GM18502 (cell line): Measurements from ENCODE around the gene RBFA.
A peak's percentile ranks its signal among the peaks of the same experiment; 100 is the strongest.
"Not testable (repeated sequence)": the region's sequence is repeated elsewhere in the genome, so short reads cannot be mapped to it uniquely, and the experiment has no call there.

ENCODE experiments used
- ATAC-seq: cut with Tn5 transposase; IDR thresholded peaks from one replicate; pipeline ENCODE4 v1.9.1; 2021; ENCODE audit warnings: mild to moderate bottlenecking; ENCODE audit not compliant: unreplicated experiment, poor library complexity

The RBFA gene

DNA sequence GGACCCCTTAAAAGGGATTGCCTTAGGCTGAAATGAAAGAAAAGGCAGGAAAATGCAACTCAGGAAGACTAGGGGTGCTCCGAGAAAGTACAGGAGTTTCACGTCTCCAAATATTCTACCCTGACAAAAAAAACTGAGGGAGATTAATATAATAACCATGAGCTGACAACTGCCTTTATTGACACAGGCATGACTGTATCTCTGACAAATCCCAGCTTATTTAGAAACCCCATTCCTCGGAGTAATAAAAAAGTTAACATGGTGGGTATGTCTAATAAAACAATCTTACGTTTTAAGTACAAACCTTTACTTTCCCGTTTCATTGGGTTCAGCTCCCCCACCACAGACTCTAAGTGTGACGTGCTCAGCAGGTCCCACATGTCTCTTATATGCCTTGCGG, 7.9 kb upstream of the RBFA start:
- no peak for ATAC-seq

- ATAC-seq = not testable (repeated sequence)
Measured at GRCh38 chr18:80027719-80028118, 6.5 kb upstream of the RBFA start.

- no peak for ATAC-seq
Measured at GRCh38 chr18:80029690-80030089, 4.5 kb upstream of the RBFA start.

- peak; percentile 58 for ATAC-seq
Measured at GRCh38 chr18:80033181-80034067, 810 bp upstream of the RBFA start.

- ATAC-seq = no peak
Measured at GRCh38 chr18:80034852-80035406, 695 bp downstream of the RBFA start.

DNA sequence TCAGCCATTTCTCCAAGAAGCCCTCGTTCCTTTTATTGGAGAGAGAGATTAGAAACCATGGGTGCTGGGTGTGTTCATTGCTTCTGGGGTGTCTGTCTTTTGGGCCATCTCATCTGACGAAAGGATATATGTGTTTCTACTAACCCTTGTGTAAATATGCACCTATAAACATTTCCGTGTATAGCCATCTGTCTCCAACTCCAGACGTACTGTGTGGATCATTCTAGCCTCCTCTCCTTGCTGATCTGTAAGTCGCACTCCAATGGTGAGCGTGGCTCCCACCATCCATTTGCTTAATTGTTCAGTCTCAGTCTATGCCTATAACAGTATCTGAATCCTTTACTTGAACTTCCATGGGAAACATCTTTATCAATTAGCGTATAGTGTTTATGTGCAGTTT, 1.8 kb downstream of the RBFA start:
- ATAC-seq = no peak

GRCh38 chr18:80037300-80037699, 3.1 kb downstream of the RBFA start:
- ATAC-seq = no peak

DNA sequence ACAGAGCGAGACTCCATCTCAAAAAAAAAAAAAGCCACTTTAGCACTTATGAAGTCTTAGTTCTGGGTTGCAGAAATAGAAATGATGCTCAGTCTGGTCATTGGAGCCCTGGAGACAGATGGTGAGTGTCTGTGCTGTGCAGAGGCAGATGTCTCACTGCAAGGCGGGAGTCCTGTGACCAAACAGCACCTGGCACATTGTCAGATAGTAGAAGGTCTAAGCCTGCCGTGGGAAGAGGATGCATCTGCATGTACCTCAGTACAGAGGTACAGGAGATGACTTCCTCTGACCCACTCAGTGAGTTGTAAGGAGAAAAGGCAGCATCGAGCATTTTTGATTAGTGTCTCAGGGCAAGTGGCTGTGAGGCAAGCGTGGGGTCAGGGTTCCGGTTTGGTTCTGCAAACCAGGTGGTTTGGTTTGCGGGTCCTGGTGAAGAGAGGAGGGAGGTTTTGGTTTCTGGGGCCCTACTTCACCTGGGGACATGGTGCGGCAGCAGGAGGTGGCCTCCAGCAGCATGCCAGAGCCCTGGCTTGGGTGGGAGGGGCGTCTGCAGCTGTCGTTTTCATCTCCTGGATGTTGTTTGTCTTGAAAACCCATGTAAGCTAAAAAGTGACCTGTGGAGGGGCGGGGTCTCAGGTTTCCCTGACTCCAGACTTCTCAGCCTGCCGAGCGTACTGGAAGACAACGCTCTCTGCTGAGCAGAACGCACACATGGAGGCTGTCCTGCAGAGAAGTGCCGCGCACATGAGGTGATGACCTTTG, 3.8 kb downstream of the RBFA start:
- ATAC-seq = no peak

GRCh38 chr18:80040515-80040914, 6.3 kb downstream of the RBFA start:
- no peak for ATAC-seq

GRCh38 chr18:80041424-80041823, 7.2 kb downstream of the RBFA start:
- no peak for ATAC-seq

GRCh38 chr18:80042785-80043184, 8.6 kb downstream of the RBFA start:
- no peak for ATAC-seq

GRCh38 chr18:80044072-80044471, 9.8 kb downstream of the RBFA start:
- ATAC-seq = no peak

- ATAC-seq = no peak
Measured at GRCh38 chr18:80046011-80046410, 11.8 kb downstream of the RBFA start.

GRCh38 chr18:80046431-80046830, 12.2 kb downstream of the RBFA start:
- no peak for ATAC-seq

DNA sequence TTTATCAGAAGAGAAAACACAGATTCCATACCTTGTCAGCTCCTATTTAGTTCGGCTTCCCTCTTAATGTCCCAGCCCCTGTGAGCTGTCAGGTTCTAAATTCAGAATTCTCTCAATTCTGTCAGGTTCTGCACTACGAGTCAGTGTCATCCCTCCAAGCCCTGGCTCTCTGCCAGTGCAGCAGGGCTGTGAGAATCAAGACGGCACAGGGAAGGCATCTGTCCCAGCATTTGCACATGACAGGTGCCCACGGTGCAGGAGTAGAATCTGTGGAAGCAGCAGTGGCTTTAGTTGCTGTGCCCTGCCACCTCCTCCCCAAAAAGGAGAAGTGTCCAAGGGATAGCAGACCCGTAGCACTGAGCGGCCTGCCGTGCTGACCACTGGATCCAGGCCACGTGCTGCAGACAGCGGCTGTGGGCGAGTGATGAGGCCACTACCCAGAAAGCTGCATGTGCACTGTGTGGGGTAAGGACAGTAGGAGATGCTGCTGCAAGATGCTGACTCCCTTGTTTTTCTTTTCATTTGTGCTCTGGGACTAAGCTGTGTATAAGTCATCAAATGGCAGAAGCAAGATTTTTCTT, 12.8 kb downstream of the RBFA start:
- no peak for ATAC-seq

- ATAC-seq = no peak
Measured at GRCh38 chr18:80050797-80051196, 16.6 kb downstream of the RBFA start.

DNA sequence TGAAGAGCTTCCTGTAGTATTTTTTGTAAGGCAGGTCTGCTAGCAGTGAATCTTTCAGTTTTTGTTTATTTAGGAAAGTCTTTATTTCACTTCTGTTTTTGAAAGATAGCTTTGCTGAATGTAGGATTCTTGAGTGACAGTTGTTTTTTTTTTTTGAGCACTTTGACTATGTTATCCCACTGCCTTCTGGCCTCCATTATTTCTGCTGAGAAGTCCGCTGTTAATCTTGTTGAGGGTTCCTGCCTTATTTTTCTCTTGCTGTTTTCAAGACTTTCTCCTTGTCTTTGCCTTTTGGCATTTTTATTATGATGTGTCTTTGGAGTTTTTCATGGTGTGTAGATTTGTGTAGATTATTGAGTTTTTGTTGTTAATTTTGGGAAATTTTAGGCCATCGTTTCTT, 21.9 kb downstream of the RBFA start:
- no peak for ATAC-seq

GRCh38 chr18:80059945-80060344, 25.7 kb downstream of the RBFA start:
- ATAC-seq = no peak

- ATAC-seq = no peak
Measured at GRCh38 chr18:80065705-80066104, 31.5 kb downstream of the RBFA start.

DNA sequence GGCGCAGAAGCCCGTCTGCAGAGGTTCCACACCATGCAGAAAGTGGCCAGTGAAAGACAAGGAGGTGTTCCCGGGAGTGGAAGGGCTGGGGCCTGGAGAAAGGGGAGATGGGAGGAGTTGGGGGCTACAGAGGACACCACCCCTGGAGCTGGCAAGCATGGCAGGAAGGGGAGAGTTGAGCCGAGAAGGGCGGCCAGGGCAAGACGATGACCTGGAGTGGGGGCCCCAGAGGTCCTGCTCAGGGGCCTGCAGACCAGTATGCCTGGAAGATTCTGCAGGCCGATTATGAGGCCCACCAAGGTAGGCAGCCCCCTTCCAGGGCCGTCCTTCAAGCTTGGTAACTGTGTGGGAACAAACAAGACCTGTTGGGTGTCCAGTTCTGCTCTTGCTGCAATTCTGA, 33.1 kb downstream of the RBFA start:
- no peak for ATAC-seq

- no peak for ATAC-seq
Measured at GRCh38 chr18:80067897-80068296, 33.7 kb downstream of the RBFA start.
